ENCODE data around the gene OIP5.
"Not testable (repeated sequence)": the region's sequence is repeated elsewhere in the genome, so short reads cannot be mapped to it uniquely, and the experiment has no call there.

OIP5 gene

DNA sequence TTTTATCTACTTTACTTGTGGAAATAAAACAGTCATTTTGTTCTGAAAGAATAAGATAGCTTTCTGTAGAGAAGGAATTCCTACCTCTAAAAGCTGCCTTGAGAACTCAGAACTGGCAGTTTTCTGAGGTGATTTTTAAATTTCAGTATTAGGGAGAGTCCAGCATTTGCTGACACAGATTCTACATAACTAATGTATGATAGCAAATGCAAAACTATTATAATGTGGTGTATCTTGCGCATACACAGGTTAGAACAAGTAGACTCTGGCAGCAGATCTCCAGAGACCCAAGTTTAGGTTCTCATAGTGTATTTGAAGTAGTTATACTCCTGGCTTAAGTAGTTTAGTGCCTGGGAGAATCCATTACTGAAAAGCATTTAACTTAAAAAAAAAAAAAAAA lies 30.8 kb downstream of the OIP5 start:
- no peak for DNase-seq (ENCODE audit: low read depth in 3 of 3)

DNA sequence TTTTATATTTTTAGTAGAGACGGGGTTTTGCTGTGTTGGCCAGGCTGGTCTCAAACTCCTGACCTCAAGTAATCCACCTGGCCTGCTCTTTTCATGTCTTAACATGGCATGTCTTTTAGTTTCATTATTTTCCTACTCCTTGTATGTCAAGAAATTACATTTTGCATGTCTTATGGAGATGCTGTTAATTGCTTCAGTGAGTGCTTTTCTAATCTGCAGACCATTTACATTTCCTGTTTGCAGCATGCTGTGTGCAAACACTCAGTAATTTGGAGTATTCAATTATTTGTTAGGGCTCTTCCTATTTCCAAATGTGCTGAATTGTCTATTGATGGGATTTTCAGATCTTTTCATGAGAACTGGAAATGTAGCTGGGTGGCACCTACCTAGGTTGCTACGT lies 31.3 kb downstream of the OIP5 start:
- not testable (repeated sequence) for DNase-seq (ENCODE audit: low read depth in 3 of 3)

DNA sequence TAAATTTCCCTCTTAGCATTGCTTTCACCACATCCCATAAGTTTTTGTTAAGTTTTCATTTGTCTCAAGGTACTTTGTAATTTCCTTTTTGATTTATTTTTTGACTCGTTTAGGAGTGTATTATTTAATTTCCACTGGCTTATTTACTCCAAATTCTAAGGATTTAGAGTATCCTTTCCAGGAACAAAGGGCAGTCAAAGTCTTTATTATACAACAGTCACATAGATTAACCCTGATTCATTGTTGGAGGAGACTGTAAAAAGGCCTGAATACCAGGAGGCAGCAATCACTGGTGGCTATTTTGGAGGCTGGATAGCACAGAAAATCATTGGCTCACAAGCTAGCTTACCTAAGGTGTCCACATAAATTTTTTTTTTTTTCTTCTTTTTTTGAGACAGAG lies 39.9 kb downstream of the OIP5 start:
- no peak for DNase-seq (ENCODE audit: low read depth in 3 of 3)

DNA sequence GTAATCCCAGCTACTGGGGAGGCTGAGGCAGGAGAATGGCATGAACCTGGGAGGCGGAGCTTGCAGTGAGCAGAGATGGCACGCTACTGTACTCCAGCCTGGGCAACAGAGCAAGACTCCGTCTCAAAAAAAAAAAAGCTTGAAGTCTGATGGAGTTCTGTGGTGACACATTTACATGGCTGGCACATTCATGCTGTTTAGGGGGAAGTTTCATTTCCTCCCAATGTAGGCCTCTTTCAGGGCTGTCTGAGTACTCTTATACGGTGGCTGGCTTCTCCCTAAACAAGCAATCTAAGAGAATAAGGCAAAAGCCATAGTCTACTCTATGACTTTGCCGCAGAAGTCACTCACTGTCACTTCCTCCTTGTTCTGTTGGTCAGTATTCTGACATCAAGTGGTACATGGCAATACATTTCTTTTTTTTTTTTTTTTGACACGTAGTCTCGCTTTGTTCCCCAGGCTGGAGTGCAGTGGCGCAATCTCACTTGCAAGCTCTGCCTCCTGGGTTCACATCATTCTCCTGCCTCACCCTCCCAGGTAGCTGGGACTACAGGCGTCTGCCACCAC lies 41.2 kb downstream of the OIP5 start:
- no peak for DNase-seq (ENCODE audit: low read depth in 3 of 3)

DNA sequence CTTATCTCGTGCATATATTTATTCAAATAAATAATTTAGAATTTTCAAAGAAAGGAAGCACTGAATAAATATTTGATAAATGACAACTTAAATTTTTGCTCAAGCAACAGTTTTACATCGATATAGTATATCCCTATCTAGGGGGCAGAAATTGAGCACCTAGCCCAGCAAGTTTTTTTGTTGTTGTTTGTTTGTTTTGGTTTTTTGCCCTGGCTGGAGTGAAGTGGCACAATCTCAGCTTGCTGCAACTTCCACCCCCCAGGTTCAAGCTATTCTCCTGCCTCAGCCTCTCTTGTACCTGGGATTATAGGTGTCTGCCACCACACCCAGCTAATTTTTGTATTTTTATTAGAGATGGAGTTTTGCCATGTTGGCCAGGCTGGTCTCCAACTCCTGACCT lies 42.4 kb downstream of the OIP5 start:
- DNase-seq (ENCODE audit: low read depth in 3 of 3): no peak

DNA sequence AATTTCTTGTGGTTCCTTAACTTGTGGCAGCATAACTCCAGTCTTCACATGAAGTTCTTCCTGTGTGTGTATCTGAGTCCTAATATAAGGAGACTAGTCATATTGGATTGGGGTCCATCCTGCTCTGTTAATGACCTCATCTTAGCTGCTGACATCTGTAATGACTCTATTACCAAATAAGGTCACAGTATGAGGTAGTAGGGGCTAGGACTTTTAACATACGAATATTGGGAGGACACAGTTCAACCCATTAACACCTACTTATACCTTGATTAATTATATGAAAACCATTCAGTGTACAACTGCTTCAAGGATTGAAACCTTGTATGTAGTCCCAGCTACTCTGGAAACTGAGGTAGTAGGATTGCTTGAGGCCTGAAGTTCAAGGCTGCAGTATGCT lies 43.9 kb downstream of the OIP5 start:
- DNase-seq (ENCODE audit: low read depth in 3 of 3): no peak

DNA sequence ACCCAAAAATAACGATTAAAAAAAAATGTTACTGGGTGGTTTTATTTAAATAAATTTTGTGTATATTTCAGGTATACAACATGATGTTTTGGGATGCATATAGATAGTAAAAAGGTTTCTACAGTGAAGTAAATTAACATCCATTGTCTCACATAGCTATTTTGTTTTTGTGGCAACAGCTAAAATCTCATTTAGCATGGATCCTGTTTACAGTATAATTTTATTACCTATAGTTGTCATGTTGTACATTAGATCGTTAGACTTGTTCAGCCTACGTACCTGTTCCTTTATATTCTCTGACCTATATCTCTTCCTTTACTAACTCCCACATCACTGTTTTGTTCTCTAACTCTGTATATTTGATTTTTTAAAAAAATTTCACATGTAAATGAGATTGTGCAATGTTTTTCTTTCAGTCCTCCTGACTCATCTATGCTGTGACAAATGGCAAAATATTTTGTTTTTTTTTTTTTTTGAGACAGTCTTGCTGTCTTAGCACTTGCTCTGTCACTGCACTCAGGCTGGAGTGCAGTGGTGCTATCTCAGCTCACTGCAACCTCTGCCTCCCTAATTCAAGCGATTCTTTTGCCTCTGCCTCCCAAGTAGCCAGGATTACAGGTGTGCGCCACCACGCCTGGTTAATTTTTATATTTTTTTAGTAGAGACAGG lies 45.6 kb downstream of the OIP5 start:
- no peak for DNase-seq (ENCODE audit: low read depth in 3 of 3)

DNA sequence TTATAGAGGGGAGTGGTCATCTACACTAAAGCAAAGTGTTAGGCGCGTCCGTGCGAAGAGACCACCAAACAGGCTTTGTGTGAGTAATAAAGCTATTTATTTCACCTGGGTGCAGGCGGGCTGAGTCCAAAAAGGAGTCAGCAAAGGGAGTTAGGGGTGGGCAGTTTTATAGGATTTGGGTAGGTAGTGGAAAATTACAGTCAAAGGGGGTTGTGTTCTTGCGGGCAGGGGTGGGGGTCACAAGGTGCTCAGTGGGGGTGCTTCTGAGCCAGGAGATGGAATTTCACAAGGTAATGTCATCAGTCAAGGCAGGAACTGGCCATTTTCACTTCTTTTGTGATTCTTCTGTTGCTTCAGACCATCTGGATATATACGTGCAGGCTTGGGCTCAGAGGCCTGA lies 47.1 kb downstream of the OIP5 start:
- no peak for DNase-seq (ENCODE audit: low read depth in 3 of 3)

DNA sequence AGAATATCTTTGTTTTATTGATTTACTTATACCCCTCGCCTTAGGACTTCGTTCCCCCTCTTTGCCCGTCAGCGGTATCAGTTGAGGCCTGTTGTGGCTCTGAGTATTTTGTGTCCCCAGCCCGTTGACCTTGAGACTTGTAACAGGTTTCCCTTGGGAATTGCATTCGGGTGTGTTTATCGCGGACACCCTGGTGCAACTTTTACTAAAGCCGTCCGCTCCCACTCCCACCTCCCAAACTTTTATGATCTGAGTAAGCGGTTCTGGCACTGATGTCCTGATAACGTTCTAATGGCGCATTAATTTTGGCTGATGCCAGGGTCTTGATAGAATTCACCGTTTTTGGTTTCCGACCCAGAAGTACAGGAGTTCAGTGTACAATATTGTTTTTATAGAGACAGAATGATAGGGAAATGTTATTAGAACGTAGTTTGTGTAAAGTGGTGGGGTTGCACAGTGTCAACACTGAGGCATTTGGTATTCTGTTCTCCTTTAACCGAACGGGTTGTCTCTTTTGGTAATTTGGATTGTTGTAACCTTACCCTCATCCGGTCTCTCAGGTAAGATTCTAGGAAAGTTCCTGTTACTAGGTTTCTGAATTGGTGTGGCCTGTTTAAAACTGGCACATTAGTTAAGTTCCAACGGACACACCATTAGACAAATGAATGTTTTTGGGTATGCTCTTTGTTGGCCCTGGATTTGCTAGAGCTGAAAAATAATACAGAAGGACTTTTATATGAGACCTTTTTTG lies 47.8 kb downstream of the OIP5 start:
- no peak for DNase-seq (ENCODE audit: low read depth in 3 of 3)

DNA sequence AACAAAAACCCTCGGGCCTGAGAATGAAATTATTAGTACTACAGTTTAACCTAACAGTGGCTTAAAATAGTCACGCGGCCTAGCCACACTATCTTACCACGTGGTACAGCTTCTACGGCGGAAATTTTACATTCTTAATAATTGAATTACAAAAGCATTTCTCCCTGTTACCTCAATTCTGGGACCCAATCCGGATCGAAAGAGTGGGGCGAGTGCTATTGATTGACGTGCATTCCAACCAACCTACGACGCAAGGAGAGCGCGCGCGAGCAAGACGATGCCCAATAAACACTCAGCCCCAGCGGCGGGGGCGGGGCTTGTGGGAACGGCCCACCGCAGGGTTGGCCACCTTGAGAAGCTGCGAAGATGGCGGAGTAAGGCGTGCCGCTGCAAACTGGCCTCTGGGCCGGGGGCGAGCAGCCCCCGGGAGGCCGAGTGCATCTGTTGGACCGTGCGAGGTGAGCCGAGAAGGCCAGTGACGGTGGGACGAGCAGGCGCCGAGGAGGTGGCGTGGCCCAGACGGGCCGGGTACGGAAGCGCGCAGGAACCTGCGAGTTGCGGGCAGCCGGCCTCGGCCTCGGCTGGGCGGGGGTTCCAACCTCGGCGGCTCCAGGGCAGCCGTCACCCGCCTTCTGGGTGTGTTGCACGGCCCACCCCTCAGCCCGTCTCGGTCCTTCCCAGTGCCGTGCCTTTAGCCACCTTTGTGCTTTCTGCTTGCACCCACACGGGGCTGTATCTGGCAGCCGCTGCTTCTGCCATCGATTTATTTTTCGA lies 48.6 kb downstream of the OIP5 start:
- DNase-seq (ENCODE audit: low read depth in 3 of 3): peak; percentile 92 to 97 (median 97)

DNA sequence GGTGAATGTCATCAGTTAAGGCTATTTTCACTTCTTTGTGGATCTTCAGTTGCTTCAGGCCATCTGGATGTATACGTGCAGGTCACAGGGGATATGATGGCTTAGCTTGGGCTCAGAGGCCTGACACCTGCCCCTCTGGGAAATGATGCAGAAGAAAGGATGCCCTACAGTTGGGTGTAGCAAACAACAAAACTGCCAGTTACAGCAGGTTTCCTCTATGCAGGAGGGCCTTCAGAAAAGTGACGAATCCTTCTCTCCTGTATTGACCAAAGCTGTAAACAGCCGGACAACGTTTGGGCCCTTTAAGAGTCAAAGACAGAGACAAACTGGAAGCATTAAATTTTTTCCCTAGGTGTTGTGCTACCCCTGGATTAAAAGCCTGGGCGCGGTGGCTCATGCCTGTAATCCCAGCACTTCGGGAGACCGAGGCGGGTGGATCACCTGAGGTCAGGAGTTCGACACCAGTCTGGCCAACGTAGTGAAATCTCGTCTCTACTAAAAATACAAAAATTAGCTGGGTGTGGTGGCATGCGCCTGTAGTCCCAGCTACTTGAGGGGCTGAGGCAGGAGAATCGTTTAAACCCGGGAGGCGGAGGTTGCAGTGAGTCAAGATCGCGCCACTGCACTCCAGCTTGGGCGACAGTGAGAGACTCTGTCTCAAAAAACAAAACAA lies 49.3 kb downstream of the OIP5 start:
- not testable (repeated sequence) for DNase-seq (ENCODE audit: low read depth in 3 of 3)

DNA sequence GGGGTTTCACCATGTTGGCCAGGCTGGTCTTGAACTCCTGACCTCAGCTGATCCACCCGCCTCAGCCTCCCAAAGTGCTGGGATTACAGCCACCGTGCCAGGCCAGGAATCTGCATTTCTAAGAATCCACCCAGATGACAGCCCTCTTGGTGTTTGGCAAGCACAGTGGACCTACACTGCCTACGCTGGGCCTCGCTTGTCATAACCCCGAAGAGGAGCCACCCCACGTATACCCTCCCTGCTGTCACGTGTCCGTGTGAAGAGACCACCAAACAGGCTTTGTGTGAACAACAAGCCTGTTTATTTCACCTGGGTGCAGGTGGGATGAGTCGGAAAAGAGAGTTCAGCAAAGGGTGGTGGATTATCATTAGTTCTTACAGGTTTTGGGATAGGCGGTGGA lies 50.0 kb downstream of the OIP5 start:
- DNase-seq (ENCODE audit: low read depth in 3 of 3): not testable (repeated sequence)

DNA sequence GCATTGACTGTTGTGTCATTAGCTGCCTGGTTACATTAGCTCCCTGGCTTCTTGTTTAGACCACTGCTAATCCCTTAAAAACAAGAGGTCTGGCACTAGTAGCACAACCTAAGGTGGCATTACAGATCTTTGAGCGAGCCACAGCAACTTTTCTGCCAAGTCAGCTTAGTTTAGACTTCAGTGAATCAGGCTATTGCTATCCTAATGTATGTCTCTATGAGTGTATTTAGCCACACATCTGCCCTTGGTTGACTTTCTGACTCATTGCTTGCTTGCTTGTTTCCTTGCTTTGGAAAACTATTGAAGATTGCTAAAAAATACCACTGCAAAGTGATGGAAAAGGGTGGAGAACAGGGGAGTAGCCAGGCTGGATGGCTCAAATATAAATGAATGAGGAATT lies 51.2 kb downstream of the OIP5 start:
- no peak for DNase-seq (ENCODE audit: low read depth in 3 of 3)

DNA sequence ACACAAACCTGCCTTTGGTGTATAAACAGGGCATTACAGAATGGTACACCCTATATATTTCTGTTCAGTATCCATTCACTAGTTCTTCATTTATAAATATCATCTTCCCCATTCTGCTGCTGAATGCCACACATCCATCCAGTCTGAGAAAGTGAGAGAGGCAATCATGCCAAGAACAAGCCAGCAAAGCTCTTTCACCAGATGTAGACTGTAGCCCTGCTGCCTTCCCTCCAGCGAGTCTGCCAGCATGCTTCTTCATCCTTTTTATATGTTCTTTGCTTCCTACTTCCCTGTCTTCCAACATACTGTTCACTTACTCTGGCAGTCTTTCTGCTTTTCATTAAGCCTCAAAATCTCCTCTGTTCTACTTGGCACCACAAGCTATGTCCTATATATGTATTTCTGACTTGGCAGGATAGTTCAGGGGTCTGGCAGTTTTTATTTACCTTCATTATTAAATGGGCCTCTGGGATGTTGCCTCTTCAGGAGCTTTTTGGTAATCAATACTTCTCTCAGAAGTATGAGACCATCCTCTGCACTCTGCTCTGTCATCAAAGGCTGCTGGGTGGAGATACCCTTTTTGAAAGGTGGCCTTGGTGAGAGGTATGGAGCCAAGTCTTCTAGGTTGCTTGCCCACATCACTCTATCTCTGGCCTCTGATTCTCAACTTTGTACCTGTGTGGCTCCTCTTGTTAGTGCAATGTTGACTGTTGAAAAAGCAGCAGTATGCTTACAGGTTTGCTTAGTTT lies 52.7 kb downstream of the OIP5 start:
- DNase-seq (ENCODE audit: low read depth in 3 of 3): no peak

DNA sequence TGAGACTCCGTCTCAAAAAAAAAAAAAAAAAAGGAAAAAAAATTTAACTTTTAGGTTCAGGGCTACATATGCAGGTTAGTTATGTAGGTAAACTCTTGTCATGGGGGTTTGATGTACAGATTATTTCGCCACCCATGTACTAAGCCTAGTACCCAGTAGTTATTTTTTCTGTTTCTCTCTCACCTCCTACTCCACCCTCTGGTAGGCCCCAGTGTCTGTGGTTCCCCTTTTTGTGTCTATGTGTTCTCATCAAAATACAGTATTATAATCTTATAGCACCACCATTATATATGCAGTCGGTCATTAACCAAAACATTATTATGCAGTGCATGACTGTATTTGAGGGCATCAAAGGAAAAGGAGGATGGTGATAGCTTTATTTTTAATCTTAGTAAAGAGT lies 54.1 kb downstream of the OIP5 start:
- DNase-seq (ENCODE audit: low read depth in 3 of 3): no peak

DNA sequence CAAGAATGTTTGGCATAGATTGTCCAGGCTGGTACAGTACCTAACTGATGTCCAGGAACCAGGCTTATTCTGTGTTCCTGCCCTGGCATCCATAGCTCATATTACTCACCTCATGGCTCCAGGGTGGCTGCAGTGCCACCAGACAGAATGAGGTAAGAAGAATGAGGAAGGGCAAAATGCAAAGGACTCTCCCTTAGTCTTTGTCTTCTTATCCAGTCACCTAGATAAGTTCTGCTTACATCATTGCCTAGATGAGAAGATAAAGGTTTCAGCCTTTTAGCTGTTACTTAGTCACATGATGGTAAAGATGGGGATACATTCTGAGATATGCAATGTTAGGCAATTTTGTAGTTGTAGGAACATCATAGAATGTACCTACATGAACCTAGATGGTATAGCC lies 55.6 kb downstream of the OIP5 start:
- DNase-seq (ENCODE audit: low read depth in 3 of 3): no peak

DNA sequence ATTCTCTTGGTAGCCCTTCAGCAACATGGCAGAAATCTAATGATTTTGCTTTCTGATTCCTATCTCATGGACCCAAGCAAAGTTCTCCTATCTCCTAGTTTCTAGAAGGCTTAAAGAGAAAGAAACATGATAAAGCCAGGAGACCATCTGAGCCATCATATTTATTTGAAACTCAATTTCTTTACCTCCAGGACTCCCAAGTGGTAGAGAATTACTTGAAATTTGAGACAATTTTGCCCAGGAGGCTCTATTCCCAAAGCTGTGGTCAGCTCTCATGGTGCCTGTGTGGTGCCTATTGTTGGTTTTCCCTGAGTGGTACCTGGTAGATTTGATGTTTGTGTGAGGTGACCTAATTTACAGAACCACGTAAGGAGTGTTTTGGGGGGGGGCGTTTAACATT lies 62.5 kb downstream of the OIP5 start:
- DNase-seq (ENCODE audit: low read depth in 3 of 3): no peak

DNA sequence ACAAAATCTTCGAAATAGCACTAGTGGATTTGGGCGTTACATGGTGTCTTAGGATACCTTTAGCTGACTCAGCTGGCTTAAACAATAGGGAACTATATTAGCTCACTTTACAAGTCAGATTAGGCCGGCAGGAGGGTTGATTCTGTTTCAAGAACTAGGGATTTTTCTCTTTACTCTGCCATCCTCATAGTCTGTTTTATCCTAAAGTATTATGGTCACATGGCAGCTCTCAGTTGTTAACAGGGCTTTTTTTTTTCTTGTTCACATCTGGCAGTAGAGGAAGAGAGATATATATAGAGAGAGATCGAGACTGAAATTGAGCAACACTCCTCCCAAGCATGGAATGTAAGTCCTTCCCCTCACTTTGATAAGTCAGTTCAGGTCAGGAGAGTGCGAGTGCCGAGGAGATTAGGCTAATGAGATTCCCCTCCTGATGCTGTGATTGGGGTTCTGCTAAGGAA lies 68.5 kb downstream of the OIP5 start:
- no peak for DNase-seq (ENCODE audit: low read depth in 3 of 3)

DNA sequence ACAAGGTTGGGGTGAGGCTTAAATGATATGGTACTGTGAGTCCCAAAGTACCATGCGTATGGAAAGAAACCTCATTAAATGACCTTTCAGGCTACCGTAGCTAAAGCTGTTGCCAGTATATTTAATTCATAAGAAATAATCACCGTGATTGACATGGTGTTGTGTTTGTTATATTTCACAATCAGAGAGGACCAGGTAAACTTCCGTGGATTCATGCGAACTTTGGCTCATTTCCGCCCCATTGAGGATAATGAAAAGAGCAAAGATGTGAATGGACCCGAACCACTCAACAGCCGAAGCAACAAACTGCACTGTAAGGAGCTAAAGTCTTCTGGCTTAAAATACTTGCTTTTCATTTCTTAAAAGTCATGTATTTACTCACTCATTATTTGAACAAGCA lies 69.8 kb downstream of the OIP5 start:
- no peak for DNase-seq (ENCODE audit: low read depth in 3 of 3)

DNA sequence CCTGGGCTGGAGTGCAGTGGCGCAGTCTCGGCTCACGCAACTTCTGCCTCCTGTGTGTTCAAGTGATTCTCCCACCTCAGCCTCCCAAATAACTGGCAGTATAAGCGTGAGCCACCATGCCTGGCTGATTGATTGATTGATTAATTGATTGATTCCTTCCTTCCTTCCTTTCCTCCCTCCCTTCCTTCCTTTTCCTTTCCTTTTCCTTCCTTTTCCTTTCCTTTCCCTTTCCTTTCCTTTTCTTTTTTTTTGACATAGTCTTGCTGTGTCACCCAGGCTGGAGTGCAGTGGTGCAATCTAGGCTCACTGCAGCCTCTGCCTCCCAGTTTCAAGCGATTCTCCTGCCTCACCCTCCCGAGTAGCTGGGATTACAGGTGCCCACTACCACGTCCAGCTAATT lies 71.5 kb downstream of the OIP5 start:
- DNase-seq (ENCODE audit: low read depth in 3 of 3): not testable (repeated sequence)

DNA sequence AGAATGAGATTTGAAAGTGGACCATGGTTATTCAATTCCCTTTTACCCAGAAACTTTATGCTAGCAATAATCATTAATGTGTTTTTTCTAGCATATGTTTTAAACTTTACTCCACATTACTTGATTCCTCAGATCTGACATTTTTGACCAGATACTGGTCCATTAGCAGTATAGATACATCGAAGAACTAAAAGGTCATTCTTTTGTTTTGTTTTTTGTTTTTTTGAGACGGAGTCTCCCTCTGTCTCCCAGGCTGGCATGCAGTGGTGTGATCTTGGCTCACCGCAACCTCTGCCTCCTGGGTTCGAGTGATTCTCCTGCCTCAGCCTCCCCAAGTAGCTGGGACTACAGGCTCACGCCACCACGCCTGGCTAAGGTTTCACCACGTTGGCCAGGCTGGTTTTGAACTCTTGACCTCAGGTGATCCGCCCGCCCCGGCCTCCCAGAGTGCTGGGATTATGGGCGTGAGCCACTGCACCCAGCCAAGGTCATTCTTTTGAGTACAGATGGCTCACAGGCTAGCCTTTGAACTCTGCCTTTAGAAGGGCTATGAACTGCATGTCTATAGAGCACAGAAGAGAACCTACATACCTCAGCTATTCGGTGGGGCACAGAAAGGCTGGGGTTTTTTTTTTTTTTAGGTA lies 72.7 kb downstream of the OIP5 start:
- no peak for DNase-seq (ENCODE audit: low read depth in 3 of 3)

All from stimulated activated CD4-positive, alpha-beta T cell treated with anti-CD3 and anti-CD28 coated beads, TNF-alpha, amount 100 ng/mL, for 24 hours (primary cell).